Measurements from ENCODE around the gene KRT25. TPM values are rescaled to one million over a fixed set of nuclear protein-coding genes. Genes with fewer than 3 reads are reported as not detected.

The KRT25 gene
- total and polyA plus RNA-seq, 2 of the 8 experiments (the other 6 are each of a cell fraction or from before 2014, with no cell fraction given): not detected

DNA sequence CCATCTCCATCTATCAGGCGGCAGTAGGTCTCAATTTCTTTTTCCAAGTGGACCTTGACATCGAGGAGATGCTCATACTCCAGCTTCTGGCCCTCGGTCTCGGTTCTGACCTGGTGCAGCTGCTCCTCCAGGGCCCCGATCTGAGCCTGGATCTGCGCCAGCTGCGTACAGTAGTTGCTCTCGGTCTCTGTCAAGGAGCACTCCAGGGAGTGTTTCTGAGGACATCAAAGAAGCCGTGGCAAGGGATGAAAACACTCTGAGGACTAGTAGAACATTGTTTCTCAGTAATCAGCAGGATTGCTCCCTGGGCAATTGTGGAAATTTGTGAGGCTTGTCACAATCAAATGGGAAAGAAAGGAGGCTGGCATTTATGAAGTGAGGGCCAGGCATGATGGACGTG is 38.7 kb upstream of the KRT25 start:
- H3K4ac ChIP-seq (replicated peaks; ENCODE audit: insufficient read length, low read depth, low read length): no peak overlapping the region
- H3K4me3 ChIP-seq (ENCODE audit: extremely low read depth in 1 of 4, insufficient read depth in 2 of 4, low read depth in 3 of 4, low read length in 4 of 4): no peak overlapping the region
- no peak overlapping the region for H3K56ac ChIP-seq (replicated peaks; ENCODE audit: insufficient read length, low read depth, low read length)
- no peak overlapping the region for H2BK20ac ChIP-seq (ENCODE audit: low read length)
- no peaks in the 10 kb centered on the region for H3K79me2 ChIP-seq (ENCODE audit: control insufficient read depth in 1 of 2, insufficient read depth in 2 of 2, low read length in 2 of 2)
- no peak overlapping the region for H3K23ac ChIP-seq (ENCODE audit: insufficient read length)
- H3K4me2 ChIP-seq (ENCODE audit: insufficient read depth in 1 of 2, low read depth in 2 of 2, low read length in 2 of 2): no peak overlapping the region
- H3K18ac ChIP-seq (ENCODE audit: extremely low read depth, low read length): no peak overlapping the region
- H3K36me3 ChIP-seq (ENCODE audit: control insufficient read depth in 2 of 4, insufficient read depth in 4 of 4, low read length in 3 of 4): no peaks in the 10 kb centered on the region
- no peak overlapping the region for H4K5ac ChIP-seq (ENCODE audit: insufficient read length, low read depth, low read length)
- no peak for TF ChIP-seq SIRT6 (IDR thresholded peaks at IDR 0.05; ENCODE audit: low read length)
- TF ChIP-seq TEAD4 (IDR thresholded peaks at IDR 0.05; ENCODE audit: low read depth, low read length): no peak
- no peak for TF ChIP-seq BACH1 (IDR thresholded peaks at IDR 0.05; ENCODE audit: low read length)
- TF ChIP-seq RBBP5 (IDR thresholded peaks at IDR 0.05; ENCODE audit: borderline replicate concordance, low read depth, low read length): no peak
- TF ChIP-seq POLR2AphosphoS5 (IDR thresholded peaks at IDR 0.05; ENCODE audit: low read depth, low read length): no peak
- TF ChIP-seq MAFK (IDR thresholded peaks at IDR 0.05; ENCODE audit: low read depth, low read length): no peak
- TF ChIP-seq CBX5 (IDR thresholded peaks at IDR 0.05; ENCODE audit: low read depth, low read length): no peak
- ChIA-PET POLR2A (ENCODE audit: partially characterized antibody) (no interaction called here), CTCF (ENCODE audit: partially characterized antibody) (interaction anchor here (1.0 to 2.3 kb wide), 3 partner anchors 44 to 178 kb away, joined by 3 to 17 read pairs (median 6); no protein-coding TSS in a partner anchor)
- no peak overlapping the region for H2BK120ac ChIP-seq (replicated peaks; ENCODE audit: low read depth, low read length)
- no peak overlapping the region for H3K14ac ChIP-seq (ENCODE audit: insufficient read length)
- no peaks in the 10 kb centered on the region for H3K27me3 ChIP-seq (replicated peaks in 1 of 4; ENCODE audit: control insufficient read depth in 3 of 4, extremely low read depth in 1 of 4, insufficient read depth in 3 of 4, low read length in 3 of 4)
- no peak for FAIRE-seq
- no peak overlapping the region for H2AFZ ChIP-seq (ENCODE audit: low read length)
- no peak for DNase-seq (ENCODE audit: low read depth in 1 of 2, low spot score in 2 of 2)
- no peak overlapping the region for H2BK5ac ChIP-seq (ENCODE audit: low read depth, low read length)
- no peak overlapping the region for H4K91ac ChIP-seq (replicated peaks; ENCODE audit: insufficient read length, low read length)
- no peak overlapping the region for H3K9ac ChIP-seq (replicated peaks in 1 of 4; ENCODE audit: extremely low read depth in 1 of 4, low read depth in 3 of 4, low read length in 3 of 4)
- no peaks in the 10 kb centered on the region for H3K9me3 ChIP-seq (ENCODE audit: insufficient read depth in 2 of 2, low read depth in 1 of 2, low read length in 1 of 2)
- H3K27ac ChIP-seq (ENCODE audit: low read depth, low read length): no peak overlapping the region
- no peaks in the 10 kb centered on the region for H3K79me1 ChIP-seq (ENCODE audit: low read depth, low read length)
- H2BK15ac ChIP-seq (ENCODE audit: low read length): no peak overlapping the region
- no peaks in the 10 kb centered on the region for H4K20me1 ChIP-seq (replicated peaks in 1 of 2; ENCODE audit: control insufficient read depth in 1 of 2, insufficient read depth in 2 of 2, low read length in 2 of 2)
- no peaks in the 10 kb centered on the region for H3K23me2 ChIP-seq (ENCODE audit: low read depth, low read length)
- no peak overlapping the region for H2AK5ac ChIP-seq (ENCODE audit: low read depth, low read length)
- no peak overlapping the region for H4K8ac ChIP-seq (ENCODE audit: extremely low read depth, insufficient read depth, low read length)
- 89% methylated on average over 10 of the region's 10 CpGs; no CpG with 5 or more reads in 1 of the 2 experiments for WGBS, 2 experiments (ENCODE audit: extremely low coverage in 1 of 2, insufficient coverage in 1 of 2, insufficient read length in 1 of 2, insufficient replicate concordance in 2 of 2, low coverage in 1 of 2, low lambda C conversion rate in 2 of 2, missing lambda C conversion rate in 1 of 2)
- no peak overlapping the region for H2BK12ac ChIP-seq (ENCODE audit: low read depth, low read length)
- H3K4me1 ChIP-seq (replicated peaks in 1 of 4; ENCODE audit: control insufficient read depth in 3 of 4, insufficient read depth in 4 of 4, low read length in 3 of 4): no peaks in the 10 kb centered on the region
